GM12891 (cell line): ENCODE results near the gene LRRC32.

Source experiments
- POLR2A ChIP-seq: IDR thresholded peaks from 2 replicates; pipeline ENCODE4 v1.6.1; 2011; ENCODE audit warnings: low read depth, low read length, control low read depth
- POLR2AphosphoS5 ChIP-seq: IDR thresholded peaks from 2 replicates; pipeline ENCODE4 v1.6.1; 2011; ENCODE audit warnings: low read depth, low read length, control low read depth
- TAF1 ChIP-seq: IDR thresholded peaks from 2 replicates; pipeline ENCODE4 v1.6.1; 2011; ENCODE audit warnings: low read depth, low read length, control low read depth

- TF ChIP-seq POLR2A (no peak), TAF1 (no peak), POLR2AphosphoS5 (no peak)
Measured at GRCh38 chr11:76709756-76710155, 39.2 kb upstream of the LRRC32 start.
